CD14-positive monocyte (primary cell): ENCODE data around the gene HEPN1. TPM values are rescaled to one million over a fixed set of nuclear protein-coding genes. Genes with fewer than 3 reads are reported as not detected.

Source experiments
- DNase-seq, 3 donors: peaks; one replicate each; pipeline ENCODE4 v3.0.0-alpha.2; 2011 to 2022
- H2AFZ ChIP-seq: 2 replicates; pipeline ENCODE4 v1.6.0; 2012; ENCODE audit warnings: mild to moderate bottlenecking, low read depth, low read length, inconsistent platforms; ENCODE audit not compliant: insufficient read depth, poor library complexity, severe bottlenecking
- H3K27ac ChIP-seq, 2 donors: 1 replicate in 1 of 2; 2 replicates in 1 of 2; pipeline ENCODE4 v1.5.1; 2012 to 2013; ENCODE audit warnings: low read length in 2 of 2, control low read depth in 1 of 2, inconsistent platforms in 1 of 2, low read depth in 1 of 2, mild to moderate bottlenecking in 1 of 2
- H3K27me3 ChIP-seq, 2 donors: one replicate each; pipeline versions ENCODE4 v1.6.0 to v1.6.1; 2011 to 2013; ENCODE audit warnings: low read length in 2 of 2; ENCODE audit not compliant: control insufficient read depth in 2 of 2, insufficient read depth in 2 of 2
- H3K36me3 ChIP-seq, 2 donors: replicated peaks in 1 of 2; 1 replicate in 1 of 2; 2 replicates in 1 of 2; pipeline versions ENCODE4 v1.5.1 to v1.6.1; 2012 to 2013; ENCODE audit warnings: low read length in 2 of 2, control low read depth in 1 of 2, inconsistent platforms in 1 of 2, mild to moderate bottlenecking in 1 of 2; ENCODE audit not compliant: insufficient read depth in 2 of 2, control insufficient read depth in 1 of 2
- H3K4me1 ChIP-seq, 2 donors: 1 replicate in 1 of 2; 2 replicates in 1 of 2; pipeline versions ENCODE4 v1.5.1 to v1.6.1; 2012 to 2013; ENCODE audit warnings: low read length in 2 of 2, control low read depth in 1 of 2, inconsistent platforms in 1 of 2, mild to moderate bottlenecking in 1 of 2, moderate library complexity in 1 of 2; ENCODE audit not compliant: insufficient read depth in 2 of 2, control insufficient read depth in 1 of 2
- H3K4me2 ChIP-seq: replicated peaks from 2 replicates; pipeline ENCODE3; 2012; ENCODE audit warnings: low read length, moderate library complexity, mild to moderate bottlenecking; ENCODE audit not compliant: poor library complexity, severe bottlenecking; ENCODE audit errors: extremely low read depth
- H3K4me3 ChIP-seq, 3 experiments: fragments of 200-600 bp in 1 of 3; sonication (generic) in 1 of 3; replicated peaks in 1 of 3; 1 replicate in 2 of 3; 2 replicates in 1 of 3; pipeline ENCODE4 v1.5.1; 2011 to 2013; ENCODE audit warnings: low read length in 3 of 3, mild to moderate bottlenecking in 3 of 3, control low read depth in 2 of 3, low read depth in 2 of 3, inconsistent platforms in 1 of 3, moderate library complexity in 1 of 3
- H3K79me2 ChIP-seq: 2 replicates; pipeline ENCODE4 v1.6.0; 2012; ENCODE audit warnings: mild to moderate bottlenecking, control low read depth, inconsistent platforms, low read length, moderate library complexity; ENCODE audit not compliant: insufficient read depth
- H3K9ac ChIP-seq: 2 replicates; pipeline ENCODE4 v1.6.0; 2017; ENCODE audit warnings: low read length, mild to moderate bottlenecking; ENCODE audit not compliant: insufficient read depth, poor library complexity, severe bottlenecking
- H3K9me3 ChIP-seq, 2 donors: replicated peaks in 1 of 2; 1 replicate in 1 of 2; 2 replicates in 1 of 2; pipeline versions ENCODE4 v1.5.1 to v1.6.1; 2012 to 2013; ENCODE audit warnings: low read length in 2 of 2, control low read depth in 1 of 2; ENCODE audit not compliant: control insufficient read depth in 1 of 2, insufficient read depth in 1 of 2
- H4K20me1 ChIP-seq: 2 replicates; pipeline ENCODE4 v1.6.0; 2012; ENCODE audit warnings: mild to moderate bottlenecking, low read length, control low read depth, moderate library complexity; ENCODE audit not compliant: insufficient read depth
- H3K27ac Mint-ChIP-seq, 7 donors: one replicate each; pipeline ENCODE4 v1.8.0; 2020; ENCODE audit warnings: mild to moderate bottlenecking in 7 of 7, mixed read lengths in 7 of 7, moderate library complexity in 6 of 7, inconsistent platforms in 2 of 7
- H3K27me3 Mint-ChIP-seq, 3 donors: one replicate each; pipeline ENCODE4 v1.8.0; 2021 to 2022; ENCODE audit warnings: low read depth in 3 of 3, mild to moderate bottlenecking in 3 of 3, mixed read lengths in 3 of 3, moderate library complexity in 3 of 3, inconsistent platforms in 1 of 3
- H3K36me3 Mint-ChIP-seq, 2 donors: one replicate each; pipeline ENCODE4 v1.8.0; 2020; ENCODE audit warnings: mixed read lengths in 2 of 2, inconsistent platforms in 1 of 2, mild to moderate bottlenecking in 1 of 2
- H3K4me1 Mint-ChIP-seq: one replicate; pipeline ENCODE4 v1.8.0; 2020; ENCODE audit warnings: mild to moderate bottlenecking, mixed read lengths
- H3K4me3 Mint-ChIP-seq, 2 donors: one replicate each; pipeline ENCODE4 v1.8.0; 2020; ENCODE audit warnings: mild to moderate bottlenecking in 2 of 2, mixed read lengths in 2 of 2, moderate library complexity in 1 of 2
- H3K9me3 Mint-ChIP-seq, 7 donors: one replicate each; pipeline ENCODE4 v1.8.0; 2020 to 2022; ENCODE audit warnings: mixed read lengths in 7 of 7, mild to moderate bottlenecking in 6 of 7, moderate library complexity in 6 of 7, inconsistent platforms in 2 of 7
- CTCF ChIP-seq: fragments of 200-600 bp; IDR thresholded peaks from one replicate; pipeline ENCODE4 v1.8.0; 2022; ENCODE audit warnings: antibody characterized with exemption, mild to moderate bottlenecking
- WGBS: methylation state at CpG from one replicate; pipeline ENCODE4 v1.1.5; 2013; ENCODE audit warnings: missing lambda C conversion rate; ENCODE audit not compliant: insufficient coverage; 5-methylcytosine and 5-hydroxymethylcytosine counted together
- intact Hi-C, 2 donors: fragments of 100-400 bp; cut with micrococcal nuclease; formaldehyde crosslinking; loops; one replicate each; pipeline versions ENCODE4 v1.15.0 to v1.15.1; 2023
- polyA plus RNA-seq, 3 donors: library from polyadenylated mRNA; depleted of rRNA in 1 of 3; unstranded in 2 of 3; stranded (reverse) in 1 of 3; fragments of 300-500 nt in 2 of 3; fragments of >200 nt in 1 of 3; fragmentation: Illumina TruSeq in 2 of 3; gene quantifications; 1 replicate in 2 of 3; 2 replicates in 1 of 3; pipeline ENCODE4 v1.2.3, GENCODE V29; 2012 to 2021

HEPN1 gene
- polyA plus RNA-seq, 3 donors = not detected

GRCh38 chr11:124934862-124935547, 16.0 kb downstream of the HEPN1 start:
- 100% methylated on average over 2 of the region's 4 CpGs for WGBS
- Histone ChIP-seq H4K20me1 (no peaks in the 10 kb centered on the region), H3K9me3 (peaks cover 0 to 5% of the 10 kb centered on the region in 2 donors), H3K27me3 (peaks cover 0 to 2% of the 10 kb centered on the region in 2 donors), H3K79me2 (no peaks in the 10 kb centered on the region), H3K4me2 (no peak overlapping the region), H2AFZ (no peak overlapping the region), H3K4me3 (no peak overlapping the region), H3K36me3 (no peaks in the 10 kb centered on the region), H3K4me1 (no peaks in the 10 kb centered on the region), H3K9ac (no peak overlapping the region), H3K27ac (no peak overlapping the region)
- no peak for TF ChIP-seq CTCF
- DNase-seq = no peak
- H3K27ac Mint-ChIP-seq = no peak overlapping the region
- no peak overlapping the region for H3K4me3 Mint-ChIP-seq
- peaks cover 2 to 13% (median 5%) of the 10 kb centered on the region in 7 donors for H3K9me3 Mint-ChIP-seq
- peaks cover 2 to 7% (median 6%) of the 10 kb centered on the region in 3 donors for H3K27me3 Mint-ChIP-seq
- H3K36me3 Mint-ChIP-seq = no peaks in the 10 kb centered on the region
- H3K4me1 Mint-ChIP-seq = peaks cover 2% of the 10 kb centered on the region
- intact Hi-C loops = no loop called here

- Histone ChIP-seq H3K9ac (no peak within 1 kb of the TSS), H3K27ac (no peak within 1 kb of the TSS), H3K27me3 (peaks cover 0 to 2% of the 10 kb centered on the region in 2 donors), H2AFZ (no peak within 1 kb of the TSS), H3K4me1 (no peaks in the 10 kb centered on the region), H3K9me3 (peaks cover 0 to 5% of the 10 kb centered on the region in 2 donors), H3K4me3 (no peak within 1 kb of the TSS), H3K79me2 (no peaks in the 10 kb centered on the region), H3K4me2 (no peak within 1 kb of the TSS), H3K36me3 (no peaks in the 10 kb centered on the region), H4K20me1 (no peaks in the 10 kb centered on the region)
- Mint-ChIP-seq H3K36me3 (no peaks in the 10 kb centered on the region), H3K27me3 (peaks cover 2 to 7% (median 6%) of the 10 kb centered on the region in 3 donors), H3K9me3 (peaks cover 2 to 13% (median 5%) of the 10 kb centered on the region in 7 donors), H3K4me3 (no peak within 1 kb of the TSS), H3K27ac (peak within 1 kb of the TSS in 1 of 7 donors; percentile 58), H3K4me1 (peaks cover under 1% of the 10 kb centered on the region)
- 97% methylated on average over 14 of the region's 18 CpGs for WGBS
- DNase-seq = no peak
- intact Hi-C loops = no loop called here
- no peak for TF ChIP-seq CTCF
Observed at GRCh38 chr11:124935548-124936514, 16.8 kb downstream of the HEPN1 start, which contains the start of gene HEPACAM. Gene HEPACAM, minus strand, starts transcription at chr11:124936047. Its CDS starts 41 bp downstream, at chr11:124936006.
